Stomach (tissue), 4 donors: ENCODE results near the gene PIK3R2.

Experiments used
- CTCF ChIP-seq, 7 experiments: fragments of 450-650 bp in 4 of 7; fragments of 200-600 bp in 3 of 7; sonication (generic) in 3 of 7; IDR thresholded peaks; one replicate each; pipeline ENCODE4 v1.5.1; 2016 to 2019; ENCODE audit warnings: antibody characterized with exemption in 7 of 7, control low read depth in 2 of 7, mild to moderate bottlenecking in 1 of 7
- POLR2A ChIP-seq, 4 donors: fragments of 450-650 bp; IDR thresholded peaks; one replicate each; pipeline ENCODE4 v1.6.1; 2016; ENCODE audit warnings: antibody characterized with exemption in 4 of 4, control low read depth in 2 of 4, mild to moderate bottlenecking in 1 of 4, moderate library complexity in 1 of 4
- POLR2AphosphoS5 ChIP-seq, 3 donors: sonication (generic); formaldehyde crosslinking; IDR thresholded peaks; one replicate each; pipeline ENCODE4 v1.6.1; 2016; ENCODE audit warnings: antibody characterized with exemption in 3 of 3

GRCh38 chr19:18131841-18132596 is 20.9 kb upstream of the PIK3R2 start:
- TF ChIP-seq CTCF (IDR thresholded peaks at IDR 0.05) = no peak
- no peak for TF ChIP-seq POLR2A (IDR thresholded peaks at IDR 0.05)
- no peak for TF ChIP-seq POLR2AphosphoS5 (IDR thresholded peaks at IDR 0.05)
